HG03060 (cell line): ENCODE measurements around the gene DESI2.
"Not testable (repeated sequence)": the region's sequence is repeated elsewhere in the genome, so short reads cannot be mapped to it uniquely, and the experiment has no call there.

Experiments
- ATAC-seq: cut with Tn5 transposase; IDR thresholded peaks from one replicate; pipeline ENCODE4 v1.9.1; 2021; ENCODE audit warnings: low read depth, moderate number of reproducible peaks; ENCODE audit not compliant: unreplicated experiment

DESI2 gene

GRCh38 chr1:244654108-244655038, 1.4 kb downstream of the DESI2 start:
- no peak for ATAC-seq

GRCh38 chr1:244655186-244655585, 2.3 kb downstream of the DESI2 start:
- ATAC-seq = no peak

GRCh38 chr1:244657421-244657820, 4.5 kb downstream of the DESI2 start:
- no peak for ATAC-seq

- ATAC-seq = no peak
Measured at GRCh38 chr1:244659694-244660093, 6.8 kb downstream of the DESI2 start.

GRCh38 chr1:244660595-244660994, 7.7 kb downstream of the DESI2 start:
- no peak for ATAC-seq

GRCh38 chr1:244661569-244662312, 8.8 kb downstream of the DESI2 start:
- ATAC-seq = not testable (repeated sequence)

GRCh38 chr1:244662599-244662998, 9.7 kb downstream of the DESI2 start:
- ATAC-seq = no peak

- ATAC-seq = no peak
Measured at GRCh38 chr1:244664353-244664752, 11.4 kb downstream of the DESI2 start.

- peak; percentile 94 for ATAC-seq
Measured at GRCh38 chr1:244665771-244666217, 12.9 kb downstream of the DESI2 start.

- ATAC-seq = not testable (repeated sequence)
Measured at GRCh38 chr1:244666672-244667418, 13.9 kb downstream of the DESI2 start.

GRCh38 chr1:244667797-244668196, 14.9 kb downstream of the DESI2 start:
- ATAC-seq = no peak

- ATAC-seq = no peak
Measured at GRCh38 chr1:244672946-244673682, 20.2 kb downstream of the DESI2 start.

GRCh38 chr1:244674446-244674845, 21.5 kb downstream of the DESI2 start:
- ATAC-seq = no peak

- no peak for ATAC-seq
Measured at GRCh38 chr1:244675167-244675566, 22.2 kb downstream of the DESI2 start.

- ATAC-seq = no peak
Measured at GRCh38 chr1:244678697-244679096, 25.8 kb downstream of the DESI2 start.

GRCh38 chr1:244680667-244681066, 27.7 kb downstream of the DESI2 start:
- ATAC-seq = no peak

- ATAC-seq = not testable (repeated sequence)
Measured at GRCh38 chr1:244682087-244682486, 29.2 kb downstream of the DESI2 start.

- ATAC-seq = no peak
Measured at GRCh38 chr1:244695937-244696336, 43.0 kb downstream of the DESI2 start.

GRCh38 chr1:244699741-244700140, 46.8 kb downstream of the DESI2 start:
- no peak for ATAC-seq

- no peak for ATAC-seq
Measured at GRCh38 chr1:244700808-244701207, 47.9 kb downstream of the DESI2 start.
